Endothelial cell of umbilical vein (primary cell): ENCODE measurements around the gene UNC119. TPM values are rescaled to one million over a fixed set of nuclear protein-coding genes. Genes with fewer than 3 reads are reported as not detected.

ENCODE experiments used
- BruUV-seq: library from RNA; stranded (reverse); fragments of 400-500 nt; replicated peaks from 2 replicates; lab custom pipeline; 2021; lab: Mats Ljungman, UMichigan
- CTCF ChIA-PET: fragments of 300-600, 350-600 bp; sonication (Branson Sonifier 250); formaldehyde crosslinking; loops from one replicate; lab custom pipeline; 2021; ENCODE audit warnings: antibody characterized with exemption, inconsistent platforms; lab: Charles Lee
- POLR2A ChIA-PET: fragments of 300-600, 350-600 bp; sonication (Branson Sonifier 250); formaldehyde crosslinking; loops from one replicate; lab custom pipeline; 2021; ENCODE audit warnings: antibody characterized with exemption, inconsistent platforms; lab: Charles Lee
- DNase-seq: peaks from one replicate; pipeline ENCODE4 v3.0.0-alpha.2; 2011; ENCODE audit warnings: low read depth, low spot score
- FAIRE-seq: peaks from 2 replicates; lab custom pipeline; 2011; peaks lifted over from hg19 to GRCh38; lab: Jason Lieb, UNC
- H2AFZ ChIP-seq: 2 replicates; pipeline ENCODE4 v1.6.0; 2012; ENCODE audit warnings: low read depth, low read length, control low read depth, inconsistent platforms
- H3K27ac ChIP-seq: 2 replicates; pipeline ENCODE4 v1.5.1; 2011; ENCODE audit warnings: low read depth, mild to moderate bottlenecking, control low read depth, low read length, moderate library complexity; ENCODE audit not compliant: insufficient read depth
- H3K27me3 ChIP-seq, 2 experiments: 2 replicates each; pipeline versions ENCODE4 v1.6.0 to v1.6.1; 2011; ENCODE audit warnings: low read length in 2 of 2, mixed read lengths in 1 of 2; ENCODE audit not compliant: control insufficient read depth in 2 of 2, insufficient read depth in 2 of 2
- H3K36me3 ChIP-seq, 2 experiments: 2 replicates in 1 of 2; 3 replicates in 1 of 2; pipeline ENCODE4 v1.5.1; 2011; ENCODE audit warnings: low read length in 2 of 2, mild to moderate bottlenecking in 1 of 2, moderate library complexity in 1 of 2; ENCODE audit not compliant: control insufficient read depth in 2 of 2, insufficient read depth in 2 of 2; ENCODE audit errors: extremely low read depth in 1 of 2
- H3K4me1 ChIP-seq: 3 replicates; pipeline ENCODE4 v1.5.1; 2011; ENCODE audit warnings: mild to moderate bottlenecking, low read length; ENCODE audit not compliant: control insufficient read depth, insufficient read depth; ENCODE audit errors: extremely low read depth
- H3K4me2 ChIP-seq: 2 replicates; pipeline ENCODE4 v1.6.1; 2011; ENCODE audit warnings: low read length, control low read depth, mixed read lengths; ENCODE audit not compliant: insufficient read depth
- H3K4me3 ChIP-seq, 3 experiments: fragments of 200-600 bp in 1 of 3; sonication (generic), shearing (Covaris generic) in 1 of 3; replicated peaks in 1 of 3; 2 replicates each; pipeline ENCODE4 v1.5.1; 2011 to 2016; ENCODE audit warnings: control low read depth in 3 of 3, low read length in 3 of 3, mild to moderate bottlenecking in 2 of 3, inconsistent platforms in 1 of 3, low read depth in 1 of 3, moderate library complexity in 1 of 3; ENCODE audit not compliant: insufficient read depth in 1 of 3
- H3K79me2 ChIP-seq: 2 replicates; pipeline ENCODE4 v1.6.0; 2012; ENCODE audit warnings: low read length, inconsistent platforms; ENCODE audit not compliant: control insufficient read depth, insufficient read depth
- H3K9ac ChIP-seq: replicated peaks from 2 replicates; pipeline ENCODE3; 2011; ENCODE audit warnings: low read length, control low read depth; ENCODE audit not compliant: insufficient read depth; ENCODE audit errors: extremely low read depth
- H3K9me1 ChIP-seq: replicated peaks from 3 replicates; pipeline ENCODE4 v1.6.0; 2011; ENCODE audit warnings: mild to moderate bottlenecking, low read length; ENCODE audit not compliant: control insufficient read depth, insufficient read depth; ENCODE audit errors: extremely low read depth
- H3K9me3 ChIP-seq: replicated peaks from 2 replicates; pipeline ENCODE4 v1.5.1; 2012; ENCODE audit warnings: low read length, inconsistent platforms; ENCODE audit not compliant: control insufficient read depth, insufficient read depth
- H4K20me1 ChIP-seq: replicated peaks from 2 replicates; pipeline ENCODE3; 2011; ENCODE audit warnings: mild to moderate bottlenecking, low read length; ENCODE audit not compliant: control insufficient read depth, insufficient read depth; ENCODE audit errors: extremely low read depth
- CTCF ChIP-seq, 2 donors: IDR thresholded peaks; 1 replicate in 1 of 2; 2 replicates in 1 of 2; pipeline ENCODE4 v1.5.1; 2011; ENCODE audit warnings: low read length in 2 of 2, mild to moderate bottlenecking in 2 of 2, moderate library complexity in 2 of 2, control low read depth in 1 of 2, inconsistent platforms in 1 of 2, low read depth in 1 of 2; ENCODE audit not compliant: insufficient read depth in 1 of 2; ENCODE audit errors: extremely low read depth in 1 of 2
- EZH2 ChIP-seq: IDR thresholded peaks from 2 replicates; pipeline ENCODE4 v1.6.1; 2012; ENCODE audit warnings: borderline replicate concordance, low read depth, mild to moderate bottlenecking, moderate library complexity, low read length, inconsistent platforms; ENCODE audit not compliant: severe bottlenecking
- FOS ChIP-seq: IDR thresholded peaks from 2 replicates; pipeline ENCODE4 v1.6.1; 2011; ENCODE audit warnings: mild to moderate bottlenecking, low read length, moderate library complexity, borderline replicate concordance; ENCODE audit not compliant: insufficient read depth
- GATA2 ChIP-seq: IDR thresholded peaks from 2 replicates; pipeline ENCODE4 v1.7.0; 2011; ENCODE audit warnings: low read depth, mild to moderate bottlenecking, moderate library complexity, mixed read lengths, low read length; ENCODE audit not compliant: insufficient read length, insufficient read depth
- JUN ChIP-seq: IDR thresholded peaks from 2 replicates; pipeline ENCODE4 v1.6.1; 2011; ENCODE audit warnings: borderline replicate concordance, low read depth; ENCODE audit not compliant: insufficient read length, insufficient read depth
- MYC ChIP-seq: IDR thresholded peaks from one replicate; pipeline ENCODE4 v1.6.1; 2011; ENCODE audit warnings: mild to moderate bottlenecking, low read depth, low read length
- POLR2A ChIP-seq: IDR thresholded peaks from 2 replicates; pipeline ENCODE4 v1.6.1; 2012; ENCODE audit warnings: low read depth, mild to moderate bottlenecking, control low read depth, low read length
- POLR2AphosphoS5 ChIP-seq: IDR thresholded peaks from 2 replicates; pipeline ENCODE4 v1.6.1; 2012; ENCODE audit warnings: low read depth, mild to moderate bottlenecking, control low read depth, low read length, moderate library complexity; ENCODE audit not compliant: insufficient read depth
- dilution Hi-C: fragments of 300-500 bp; cut with MboI; formaldehyde crosslinking; loops from one replicate; pipeline ENCODE4 v1.15.0; 2019; ENCODE audit warnings: low sequenced_read_pairs; ENCODE audit not compliant: extremely low pct_ligation_motif_present
- intact Hi-C: fragments of 100-400 bp; cut with micrococcal nuclease; formaldehyde crosslinking; loops from one replicate; pipeline ENCODE4 v1.10.0; 2022
- polyA plus RNA-seq, 4 experiments: library from polyadenylated mRNA; depleted of rRNA in 3 of 4; stranded (reverse) in 3 of 4; unstranded in 1 of 4; fragments of >200 nt; gene quantifications; 2 replicates each; pipeline versions ENCODE4 v1.2.1 to v1.2.3, GENCODE V29; 2011 to 2012; ENCODE audit warnings: missing spikeins in 1 of 4
- total RNA-seq: library from RNA; stranded (reverse); gene quantifications from 2 replicates; pipeline ENCODE4 v1.2.3, GENCODE V29; 2021
- TF ChIP-seq, protein P1 (sequence below): IDR thresholded peaks from 2 replicates; pipeline ENCODE4 v1.6.1; 2011; ENCODE audit not compliant: insufficient read depth, insufficient read length

UNC119 gene
- total and polyA plus RNA-seq, 2 donors (not counting 3 experiments of a cell fraction or from before 2014, with no cell fraction given), result 26.3 to 67.8 TPM

DNA sequence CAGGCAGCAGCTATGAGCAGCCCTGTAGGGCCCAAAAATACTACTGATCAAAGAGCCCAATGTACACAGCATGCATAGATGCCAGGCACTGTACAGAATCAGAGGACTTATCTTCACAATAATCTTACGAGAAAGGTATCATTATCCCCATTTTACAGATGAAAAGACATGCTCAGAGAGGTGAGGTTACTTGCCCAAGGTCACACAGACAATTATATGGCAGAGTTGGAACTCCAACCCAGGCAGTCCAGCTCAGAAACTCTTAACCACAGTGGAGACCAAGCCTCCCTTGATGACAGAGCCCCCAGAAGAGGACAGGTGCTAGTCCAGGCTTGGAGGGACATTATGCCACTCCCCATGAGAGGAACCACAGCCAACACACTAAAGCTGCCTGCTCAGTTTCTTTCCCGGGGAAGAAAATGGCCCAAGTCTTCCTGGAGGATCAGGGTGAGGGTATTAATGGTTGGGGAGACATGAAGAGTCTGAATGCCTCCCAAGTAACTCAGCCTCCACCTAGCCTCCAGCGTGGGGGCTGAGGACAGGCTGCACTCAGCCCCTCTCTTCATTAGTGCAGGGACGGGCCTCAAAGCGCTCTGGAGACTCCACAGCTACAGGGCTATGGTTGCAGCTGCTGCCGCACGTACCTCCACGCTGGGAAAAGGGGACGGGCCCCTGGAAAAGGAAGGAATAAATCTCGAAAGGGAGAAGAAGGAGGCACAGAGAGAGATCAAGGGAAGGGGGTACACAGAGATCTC, 826 bp downstream of the UNC119 start:
- no peak for TF ChIP-seq GATA2
- TF ChIP-seq, protein P1, sequence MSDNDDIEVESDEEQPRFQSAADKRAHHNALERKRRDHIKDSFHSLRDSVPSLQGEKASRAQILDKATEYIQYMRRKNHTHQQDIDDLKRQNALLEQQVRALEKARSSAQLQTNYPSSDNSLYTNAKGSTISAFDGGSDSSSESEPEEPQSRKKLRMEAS, result no peak
- no peak for TF ChIP-seq POLR2AphosphoS5
- TF ChIP-seq CTCF (IDR thresholded peaks at IDR 0.05; ENCODE audit: extremely low read depth in 1 of 2, insufficient read depth in 1 of 2, low read depth in 1 of 2, low read length in 2 of 2), result no peak
- no peak for TF ChIP-seq FOS
- TF ChIP-seq JUN, result no peak
- no peak for TF ChIP-seq EZH2
- TF ChIP-seq POLR2A, result no peak
- TF ChIP-seq MYC, result no peak
- no TSS peak for BruUV-seq
- H3K9ac ChIP-seq, result no peak overlapping the region
- no peaks in the 10 kb centered on the region for H3K9me3 ChIP-seq
- ChIA-PET CTCF (interaction anchor here (1.7 to 1.9 kb wide), 2 partner anchors 10 to 19 kb away, joined by 4 to 7 read pairs; partner anchors contain the start of gene PIGS), POLR2A (no interaction called here)
- H3K4me2 ChIP-seq, result peak overlapping the region; percentile 72
- intact Hi-C loops, result loop anchor here (2.0 kb wide), 1 partner anchor 19 kb away; the partner anchor contains the start of gene PIGS
- no peaks in the 10 kb centered on the region for H3K9me1 ChIP-seq
- FAIRE-seq (peak; percentile 46), DNase-seq (peak; percentile 24)
- H3K79me2 ChIP-seq, result no peaks in the 10 kb centered on the region
- no peaks in the 10 kb centered on the region for H4K20me1 ChIP-seq
- H2AFZ ChIP-seq, result peak overlapping the region; percentile 47
- dilution Hi-C loops, result no loop called here
- no peaks in the 10 kb centered on the region for H3K27me3 ChIP-seq
- H3K36me3 ChIP-seq, result peaks cover 0 to 22% of the 10 kb centered on the region in 2 experiments
- no peak overlapping the region for H3K27ac ChIP-seq
- peaks cover 6% of the 10 kb centered on the region for H3K4me1 ChIP-seq
- peak overlapping the region; percentile 59 to 77 (median 64) for H3K4me3 ChIP-seq
